ENCODE measurements around the gene TCHHL1. TPM values are rescaled to one million over a fixed set of nuclear protein-coding genes. Genes with fewer than 3 reads are reported as not detected.

Gene TCHHL1
- total RNA-seq, 1 donor from 2014 or later: not detected

- Mint-ChIP-seq H3K27ac (ENCODE audit: unreplicated experiment) (no peak overlapping the region), H3K27me3 (ENCODE audit: low read depth) (peaks cover 21% of the 10 kb centered on the region), H3K36me3 (ENCODE audit: low read depth) (no peaks in the 10 kb centered on the region), H3K9me3 (no peaks in the 10 kb centered on the region), H3K4me3 (no peak overlapping the region), H3K4me1 (no peaks in the 10 kb centered on the region)
- DNase-seq (ENCODE audit: low read depth, low spot score): no peak
- TF ChIP-seq CTCF (conservative IDR thresholded peaks at IDR 0.05): no peak
Measured at GRCh38 chr1:152118915-152119314, 30.1 kb upstream of the TCHHL1 start.

- H3K27me3 Mint-ChIP-seq (ENCODE audit: low read depth): peaks cover 21% of the 10 kb centered on the region
- no peak for DNase-seq (ENCODE audit: low read depth, low spot score)
- TF ChIP-seq CTCF (conservative IDR thresholded peaks at IDR 0.05): no peak
- no peaks in the 10 kb centered on the region for H3K4me1 Mint-ChIP-seq
- no peaks in the 10 kb centered on the region for H3K36me3 Mint-ChIP-seq (ENCODE audit: low read depth)
- H3K9me3 Mint-ChIP-seq: no peaks in the 10 kb centered on the region
- H3K4me3 Mint-ChIP-seq: no peak within 1 kb of the TSS
- no peak within 1 kb of the TSS for H3K27ac Mint-ChIP-seq (ENCODE audit: unreplicated experiment)
Measured at GRCh38 chr1:152115344-152115743, 26.5 kb upstream of the TCHHL1 start, which contains the start of gene TCHH. Gene TCHH, minus strand, starts transcription at chr1:152115444. Its CDS starts 1,364 bp downstream, at chr1:152114080.

GRCh38 chr1:152112885-152113432 lies 24.1 kb upstream of the TCHHL1 start:
- Mint-ChIP-seq H3K36me3 (ENCODE audit: low read depth) (no peaks in the 10 kb centered on the region), H3K9me3 (no peaks in the 10 kb centered on the region), H3K27me3 (ENCODE audit: low read depth) (peaks cover 21% of the 10 kb centered on the region), H3K4me1 (no peaks in the 10 kb centered on the region), H3K4me3 (no peak overlapping the region), H3K27ac (ENCODE audit: unreplicated experiment) (no peak overlapping the region)
- TF ChIP-seq CTCF (conservative IDR thresholded peaks at IDR 0.05): no peak
- no peak for DNase-seq (ENCODE audit: low read depth, low spot score)

GRCh38 chr1:152112101-152112884 lies 23.4 kb upstream of the TCHHL1 start:
- Mint-ChIP-seq H3K36me3 (ENCODE audit: low read depth) (no peaks in the 10 kb centered on the region), H3K4me3 (no peak overlapping the region), H3K4me1 (no peaks in the 10 kb centered on the region), H3K9me3 (no peaks in the 10 kb centered on the region), H3K27me3 (ENCODE audit: low read depth) (peaks cover 21% of the 10 kb centered on the region), H3K27ac (ENCODE audit: unreplicated experiment) (no peak overlapping the region)
- no peak for DNase-seq (ENCODE audit: low read depth, low spot score)
- TF ChIP-seq CTCF (conservative IDR thresholded peaks at IDR 0.05): no peak

GRCh38 chr1:152111515-152111968 lies 22.7 kb upstream of the TCHHL1 start:
- Mint-ChIP-seq H3K9me3 (no peaks in the 10 kb centered on the region), H3K4me3 (no peak overlapping the region), H3K27ac (ENCODE audit: unreplicated experiment) (no peak overlapping the region), H3K36me3 (ENCODE audit: low read depth) (no peaks in the 10 kb centered on the region), H3K4me1 (no peaks in the 10 kb centered on the region), H3K27me3 (ENCODE audit: low read depth) (peaks cover 18% of the 10 kb centered on the region)
- DNase-seq (ENCODE audit: low read depth, low spot score): no peak
- no peak for TF ChIP-seq CTCF (conservative IDR thresholded peaks at IDR 0.05)
